Neural crest cell (in vitro differentiated cells): Measurements from ENCODE around the gene TAF4. TPM values are rescaled to one million over a fixed set of nuclear protein-coding genes. Genes with fewer than 3 reads are reported as not detected.

Experiments
- DNase-seq: peaks from one replicate; pipeline ENCODE4 v3.0.0; 2021; ENCODE audit warnings: low read depth, mixed read lengths, low spot score
- H3K27ac Mint-ChIP-seq: one replicate; pipeline ENCODE4 v1.8.0; 2021; ENCODE audit warnings: mild to moderate bottlenecking, mixed read lengths; ENCODE audit not compliant: unreplicated experiment
- H3K27me3 Mint-ChIP-seq: 2 replicates; pipeline ENCODE4 v1.8.0; 2021; ENCODE audit warnings: low read depth, mild to moderate bottlenecking, mixed read lengths
- H3K36me3 Mint-ChIP-seq: 2 replicates; pipeline ENCODE4 v1.8.0; 2021; ENCODE audit warnings: low read depth, mild to moderate bottlenecking, mixed read lengths
- H3K4me1 Mint-ChIP-seq: 2 replicates; pipeline ENCODE4 v1.8.0; 2021; ENCODE audit warnings: mixed read lengths
- H3K4me3 Mint-ChIP-seq: one replicate; pipeline ENCODE4 v1.8.0; 2021; ENCODE audit warnings: mild to moderate bottlenecking, mixed read lengths
- H3K9me3 Mint-ChIP-seq: 2 replicates; pipeline ENCODE4 v1.8.0; 2021; ENCODE audit warnings: mixed read lengths
- CTCF ChIP-seq: fragments of 200-600 bp; sonication (generic); conservative IDR thresholded peaks from 2 replicates; pipeline ENCODE4 v1.5.0; 2021; ENCODE audit warnings: antibody characterized with exemption, mild to moderate bottlenecking
- total RNA-seq: library from RNA; stranded (reverse); gene quantifications from 2 replicates; pipeline ENCODE4 v1.2.1, GENCODE V29; 2021

Gene TAF4
- total RNA-seq, 1 donor from 2014 or later, result 33.6 TPM

DNA sequence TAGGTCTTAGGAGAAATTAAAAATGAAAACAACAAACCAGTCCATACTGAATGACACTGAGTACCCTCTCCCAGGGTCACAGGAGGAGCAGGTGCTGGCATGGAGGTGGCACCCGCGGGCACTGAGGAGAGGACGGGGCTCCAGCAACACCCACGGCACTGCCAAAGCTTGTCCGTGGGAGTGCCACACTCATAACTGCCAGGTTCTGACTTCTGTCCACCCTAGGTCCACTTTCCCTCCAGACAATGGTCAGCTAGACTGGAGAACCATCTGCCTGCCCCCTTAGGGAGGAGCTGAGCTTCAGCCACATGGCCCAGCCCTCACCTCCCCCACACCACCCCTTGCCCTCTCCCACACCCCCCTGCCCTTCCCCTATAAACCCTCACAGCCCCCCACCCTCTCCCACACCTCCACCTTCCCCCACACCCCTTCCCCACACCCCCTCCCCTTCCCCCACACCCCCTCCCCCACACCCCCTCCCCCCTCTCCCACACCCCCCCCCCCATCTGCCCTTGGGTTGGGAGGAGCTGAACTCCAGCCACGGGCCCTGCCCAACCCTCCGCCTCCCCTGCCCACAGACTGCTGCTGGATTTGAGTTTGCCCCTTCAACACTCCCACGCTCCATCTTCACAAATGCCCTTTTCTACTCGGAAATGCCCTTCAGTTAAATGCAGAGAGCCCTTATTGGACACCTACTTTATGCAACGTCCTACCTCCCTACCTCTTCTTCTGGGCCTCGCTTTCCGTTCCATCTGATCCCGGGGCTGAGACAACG is 129.6 kb downstream of the TAF4 start:
- no peaks in the 10 kb centered on the region for H3K27me3 Mint-ChIP-seq
- TF ChIP-seq CTCF, result no peak
- DNase-seq, result no peak
- no peaks in the 10 kb centered on the region for H3K4me1 Mint-ChIP-seq
- H3K36me3 Mint-ChIP-seq, result peaks cover 2% of the 10 kb centered on the region
- H3K9me3 Mint-ChIP-seq, result no peaks in the 10 kb centered on the region
- H3K27ac Mint-ChIP-seq, result no peak overlapping the region
- no peak overlapping the region for H3K4me3 Mint-ChIP-seq

- no peak for TF ChIP-seq CTCF
- H3K4me3 Mint-ChIP-seq, result peak overlapping the region; percentile 6
- H3K4me1 Mint-ChIP-seq, result no peaks in the 10 kb centered on the region
- no peak overlapping the region for H3K27ac Mint-ChIP-seq
- H3K27me3 Mint-ChIP-seq, result no peaks in the 10 kb centered on the region
- no peaks in the 10 kb centered on the region for H3K9me3 Mint-ChIP-seq
- DNase-seq, result no peak
- H3K36me3 Mint-ChIP-seq, result peaks cover 2% of the 10 kb centered on the region
Observed at GRCh38 chr20:61934716-61935530, 130.8 kb downstream of the TAF4 start.

DNA sequence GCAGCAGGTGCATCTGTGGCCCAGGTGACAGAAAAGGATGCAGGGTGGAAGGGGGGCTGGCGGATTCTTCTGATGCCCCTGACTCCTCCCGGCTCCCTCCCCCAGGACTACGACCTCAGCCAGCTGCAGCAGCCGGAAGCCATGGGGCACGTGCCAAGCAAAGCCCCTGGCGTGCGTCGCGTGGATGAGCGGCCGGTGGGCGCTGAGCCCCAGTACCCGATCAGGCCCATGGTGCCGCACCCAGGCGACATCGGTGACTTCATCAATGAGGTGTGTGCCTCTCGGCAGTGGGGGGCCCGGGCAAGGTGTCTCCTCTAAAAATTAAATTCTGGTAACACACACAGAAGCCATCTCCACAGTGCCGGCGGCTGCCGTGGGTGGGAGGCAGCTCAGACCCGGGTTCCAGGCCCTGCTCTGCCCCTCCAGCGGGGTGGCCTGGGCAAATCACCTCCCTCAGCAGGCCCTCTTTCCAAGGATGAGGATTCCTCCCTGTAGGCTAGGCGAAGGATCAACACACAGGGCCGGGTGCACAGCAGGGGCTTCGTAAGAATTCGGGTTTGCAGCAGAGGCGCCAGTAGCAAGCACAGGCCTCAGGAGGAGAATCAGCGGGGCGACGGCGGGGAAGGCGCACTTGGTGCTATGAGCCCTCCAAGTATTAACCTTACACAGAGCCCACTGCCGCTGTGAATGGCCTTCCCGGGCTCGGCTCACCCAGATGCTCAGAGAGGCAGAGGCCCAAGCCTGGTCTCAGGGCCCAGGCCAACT is 131.5 kb downstream of the TAF4 start:
- H3K4me1 Mint-ChIP-seq, result no peaks in the 10 kb centered on the region
- TF ChIP-seq CTCF, result no peak
- H3K27ac Mint-ChIP-seq, result no peak overlapping the region
- H3K36me3 Mint-ChIP-seq, result peaks cover 2% of the 10 kb centered on the region
- no peaks in the 10 kb centered on the region for H3K27me3 Mint-ChIP-seq
- no peak overlapping the region for H3K4me3 Mint-ChIP-seq
- DNase-seq, result no peak
- H3K9me3 Mint-ChIP-seq, result no peaks in the 10 kb centered on the region

GRCh38 chr20:61933481-61933950 is 132.2 kb downstream of the TAF4 start:
- no peak overlapping the region for H3K27ac Mint-ChIP-seq
- no peak for TF ChIP-seq CTCF
- H3K4me1 Mint-ChIP-seq, result no peaks in the 10 kb centered on the region
- H3K36me3 Mint-ChIP-seq, result peaks cover 2% of the 10 kb centered on the region
- H3K27me3 Mint-ChIP-seq, result no peaks in the 10 kb centered on the region
- no peaks in the 10 kb centered on the region for H3K9me3 Mint-ChIP-seq
- H3K4me3 Mint-ChIP-seq, result no peak overlapping the region
- no peak for DNase-seq

- no peak for TF ChIP-seq CTCF
- H3K4me3 Mint-ChIP-seq, result no peak overlapping the region
- no peak for DNase-seq
- no peaks in the 10 kb centered on the region for H3K27me3 Mint-ChIP-seq
- peaks cover 2% of the 10 kb centered on the region for H3K36me3 Mint-ChIP-seq
- no peaks in the 10 kb centered on the region for H3K4me1 Mint-ChIP-seq
- no peaks in the 10 kb centered on the region for H3K9me3 Mint-ChIP-seq
- H3K27ac Mint-ChIP-seq, result no peak overlapping the region
Observed at GRCh38 chr20:61932711-61933480, 132.8 kb downstream of the TAF4 start.
